Suprapubic skin (tissue), 3 donors: ENCODE results near the gene ZCCHC13.

Experiments
- POLR2A ChIP-seq, 2 donors: fragments of 450-650 bp; IDR thresholded peaks; one replicate each; pipeline ENCODE4 v1.6.1; 2017; ENCODE audit warnings: antibody characterized with exemption in 2 of 2, mild to moderate bottlenecking in 2 of 2, moderate library complexity in 2 of 2
- TF ChIP-seq, protein P1 (sequence below), 2 donors: fragments of 200-600 bp in 1 of 2; fragments of 450-650 bp in 1 of 2; sonication (generic) in 1 of 2; IDR thresholded peaks; one replicate each; pipeline ENCODE4 v1.5.1; 2016 to 2019; ENCODE audit warnings: antibody characterized with exemption in 2 of 2, mild to moderate bottlenecking in 1 of 2, moderate library complexity in 1 of 2

DNA sequence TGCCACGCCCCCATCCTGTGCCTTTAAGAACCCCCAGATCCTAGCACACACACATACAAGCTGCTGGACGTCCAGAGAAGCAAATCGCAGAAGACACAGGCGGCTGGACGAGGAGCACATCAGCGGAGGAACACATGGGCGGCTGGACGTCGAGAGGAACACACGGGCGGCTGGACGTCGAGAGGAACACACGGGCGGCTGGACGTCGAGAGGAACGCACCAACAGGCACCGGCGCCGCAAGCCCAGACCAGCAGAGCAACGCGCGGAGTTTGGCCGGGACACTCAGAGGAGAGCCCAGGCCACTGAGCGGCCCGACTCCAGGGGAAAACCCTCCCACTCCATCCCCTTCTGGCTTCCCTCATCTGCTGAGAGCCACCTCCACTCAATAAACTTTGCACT lies 17.2 kb downstream of the ZCCHC13 start:
- TF ChIP-seq POLR2A (IDR thresholded peaks at IDR 0.05): no peak
- TF ChIP-seq, protein P1, sequence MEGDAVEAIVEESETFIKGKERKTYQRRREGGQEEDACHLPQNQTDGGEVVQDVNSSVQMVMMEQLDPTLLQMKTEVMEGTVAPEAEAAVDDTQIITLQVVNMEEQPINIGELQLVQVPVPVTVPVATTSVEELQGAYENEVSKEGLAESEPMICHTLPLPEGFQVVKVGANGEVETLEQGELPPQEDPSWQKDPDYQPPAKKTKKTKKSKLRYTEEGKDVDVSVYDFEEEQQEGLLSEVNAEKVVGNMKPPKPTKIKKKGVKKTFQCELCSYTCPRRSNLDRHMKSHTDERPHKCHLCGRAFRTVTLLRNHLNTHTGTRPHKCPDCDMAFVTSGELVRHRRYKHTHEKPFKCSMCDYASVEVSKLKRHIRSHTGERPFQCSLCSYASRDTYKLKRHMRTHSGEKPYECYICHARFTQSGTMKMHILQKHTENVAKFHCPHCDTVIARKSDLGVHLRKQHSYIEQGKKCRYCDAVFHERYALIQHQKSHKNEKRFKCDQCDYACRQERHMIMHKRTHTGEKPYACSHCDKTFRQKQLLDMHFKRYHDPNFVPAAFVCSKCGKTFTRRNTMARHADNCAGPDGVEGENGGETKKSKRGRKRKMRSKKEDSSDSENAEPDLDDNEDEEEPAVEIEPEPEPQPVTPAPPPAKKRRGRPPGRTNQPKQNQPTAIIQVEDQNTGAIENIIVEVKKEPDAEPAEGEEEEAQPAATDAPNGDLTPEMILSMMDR (IDR thresholded peaks at IDR 0.05): no peak
